OCI-LY7 (cell line): Measurements from ENCODE around the gene SPATA4. TPM values are rescaled to one million over a fixed set of nuclear protein-coding genes. Genes with fewer than 3 reads are reported as not detected.

ENCODE experiments used
- BruUV-seq: library from RNA; stranded (reverse); fragments of 400-500 nt; replicated peaks from 2 replicates; lab custom pipeline; 2021; lab: Mats Ljungman, UMichigan
- CTCF ChIA-PET: fragments of 300-600 bp; sonication (Branson Sonifier 250); formaldehyde crosslinking; loops from one replicate; lab custom pipeline; 2022; ENCODE audit warnings: antibody characterized with exemption; ENCODE audit not compliant: unreplicated experiment; lab: Charles Lee
- POLR2A ChIA-PET: fragments of 300-600 bp; sonication (Branson Sonifier 250); formaldehyde crosslinking; loops from one replicate; lab custom pipeline; 2022; ENCODE audit warnings: antibody characterized with exemption; lab: Charles Lee
- DNase-seq: peaks from one replicate; pipeline ENCODE4 v3.0.0-alpha.2; 2015; ENCODE audit warnings: low spot score
- H2AFZ ChIP-seq: fragments of 200-600 bp; sonication (generic), shearing (Covaris generic); 2 replicates; pipeline ENCODE4 v1.6.1; 2014; ENCODE audit warnings: mild to moderate bottlenecking, antibody characterized with exemption, low read length, moderate library complexity
- H3K27ac ChIP-seq: fragments of 200-600 bp; sonication (generic); 2 replicates; pipeline ENCODE4 v1.5.1; 2014; ENCODE audit warnings: mixed run types, low read depth, mild to moderate bottlenecking, moderate library complexity, low read length, inconsistent platforms; ENCODE audit not compliant: poor library complexity, severe bottlenecking
- H3K36me3 ChIP-seq: fragments of 200-600 bp; sonication (generic); 2 replicates; pipeline ENCODE4 v1.6.1; 2014; ENCODE audit warnings: mild to moderate bottlenecking, antibody characterized with exemption, low read length, moderate library complexity, mixed read lengths; ENCODE audit not compliant: insufficient read depth
- H3K4me1 ChIP-seq: fragments of 200-600 bp; sonication (generic); 2 replicates; pipeline ENCODE4 v1.5.1; 2014; ENCODE audit warnings: mild to moderate bottlenecking, low read length; ENCODE audit not compliant: insufficient read depth, poor library complexity, severe bottlenecking
- H3K4me2 ChIP-seq: fragments of 200-600 bp; sonication (generic); 2 replicates; pipeline ENCODE4 v1.6.1; 2014; ENCODE audit warnings: mild to moderate bottlenecking, low read length
- H3K4me3 ChIP-seq: fragments of 200-600 bp; sonication (generic); 2 replicates; pipeline ENCODE4 v1.5.1; 2014; ENCODE audit warnings: mild to moderate bottlenecking, low read depth, low read length; ENCODE audit not compliant: poor library complexity, severe bottlenecking
- H3K79me2 ChIP-seq: fragments of 200-600 bp; sonication (generic); 2 replicates; pipeline ENCODE4 v1.6.1; 2016; ENCODE audit warnings: low read depth, mild to moderate bottlenecking, low read length, moderate library complexity, mixed read lengths; ENCODE audit not compliant: insufficient read depth
- H3K9me2 ChIP-seq: fragments of 200-600 bp; sonication (generic); 2 replicates; pipeline ENCODE4 v1.6.1; 2016; ENCODE audit warnings: mild to moderate bottlenecking, low read length, mixed read lengths; ENCODE audit not compliant: insufficient read depth
- H3K9me3 ChIP-seq: fragments of 200-600 bp; sonication (generic); 2 replicates; pipeline ENCODE4 v1.6.1; 2014; ENCODE audit warnings: mild to moderate bottlenecking, mixed run types, low read length, mixed read lengths
- H4K20me1 ChIP-seq: fragments of 200-600 bp; sonication (generic); 2 replicates; pipeline ENCODE4 v1.6.1; 2014; ENCODE audit warnings: mild to moderate bottlenecking, antibody characterized with exemption, low read length, moderate library complexity, mixed read lengths; ENCODE audit not compliant: insufficient read depth
- CTCF ChIP-seq: fragments of 200-600 bp; sonication (generic); conservative IDR thresholded peaks from 2 replicates; pipeline ENCODE4 v1.5.1; 2014; ENCODE audit warnings: mild to moderate bottlenecking, antibody characterized with exemption, low read length, moderate library complexity, mixed read lengths
- EZH2phosphoT487 ChIP-seq: fragments of 200-600 bp; sonication (generic); IDR thresholded peaks from 2 replicates; pipeline ENCODE4 v1.6.1; 2018; ENCODE audit warnings: low read depth, borderline replicate concordance, mild to moderate bottlenecking, mixed run types, antibody characterized with exemption, low read length, moderate library complexity, mixed read lengths
- intact Hi-C: fragments of 100-400 bp; cut with micrococcal nuclease; formaldehyde crosslinking; loops from one replicate; pipeline ENCODE4 v1.10.0; 2022; ENCODE audit not compliant: unreplicated experiment
- total RNA-seq, 2 experiments: library from RNA; depleted of rRNA in 1 of 2; stranded (reverse); fragments of >200 nt in 1 of 2; shearing (Covaris generic) in 1 of 2; gene quantifications; 2 replicates each; pipeline ENCODE4 v1.2.3, GENCODE V29; 2014 to 2022

SPATA4 gene
- total RNA-seq, 2 experiments from 2014 or later, result not detected

- no peaks in the 10 kb centered on the region for H4K20me1 ChIP-seq
- H3K79me2 ChIP-seq, result no peaks in the 10 kb centered on the region
- no peaks in the 10 kb centered on the region for H3K9me2 ChIP-seq
- H3K4me1 ChIP-seq, result no peaks in the 10 kb centered on the region
- POLR2A ChIA-PET, result interaction anchor here (0.6 to 2.0 kb wide), 2 partner anchors 20 to 44 kb away, joined by 3 to 4 read pairs; no protein-coding TSS in a partner anchor
- H2AFZ ChIP-seq, result no peak overlapping the region
- CTCF ChIA-PET, result no interaction called here
- H3K4me3 ChIP-seq, result no peak overlapping the region
- H3K27ac ChIP-seq, result no peak overlapping the region
- DNase-seq, result no peak
- TF ChIP-seq EZH2phosphoT487 (no peak), CTCF (no peak)
- no peak overlapping the region for H3K4me2 ChIP-seq
- H3K9me3 ChIP-seq, result no peaks in the 10 kb centered on the region
- no peaks in the 10 kb centered on the region for H3K36me3 ChIP-seq
- no TSS peak for BruUV-seq
- intact Hi-C loops, result no loop called here
Observed at GRCh38 chr4:176163041-176163440, 32.3 kb downstream of the SPATA4 start.

- Histone ChIP-seq H3K4me2 (no peak overlapping the region), H3K4me1 (no peaks in the 10 kb centered on the region), H2AFZ (no peak overlapping the region), H3K36me3 (no peaks in the 10 kb centered on the region), H3K9me3 (no peaks in the 10 kb centered on the region), H4K20me1 (no peaks in the 10 kb centered on the region), H3K4me3 (no peak overlapping the region), H3K79me2 (no peaks in the 10 kb centered on the region), H3K27ac (no peak overlapping the region), H3K9me2 (no peaks in the 10 kb centered on the region)
- intact Hi-C loops, result no loop called here
- TF ChIP-seq CTCF (no peak), EZH2phosphoT487 (no peak)
- DNase-seq, result no peak
- BruUV-seq, result no TSS peak
- ChIA-PET POLR2A (no interaction called here), CTCF (no interaction called here)
Observed at GRCh38 chr4:176156656-176157055, 38.7 kb downstream of the SPATA4 start.

GRCh38 chr4:176153124-176153523, 42.3 kb downstream of the SPATA4 start:
- Histone ChIP-seq H3K79me2 (no peaks in the 10 kb centered on the region), H3K4me1 (peaks cover 5% of the 10 kb centered on the region), H3K36me3 (no peaks in the 10 kb centered on the region), H3K9me2 (no peaks in the 10 kb centered on the region), H2AFZ (no peak overlapping the region), H3K9me3 (no peaks in the 10 kb centered on the region), H3K4me2 (no peak overlapping the region), H3K27ac (no peak overlapping the region), H4K20me1 (no peaks in the 10 kb centered on the region), H3K4me3 (no peak overlapping the region)
- no TSS peak for BruUV-seq
- POLR2A ChIA-PET, result interaction anchor here (0.6 to 1.5 kb wide), 4 partner anchors 9 to 101 kb away, joined by 3 to 4 read pairs (median 4); no protein-coding TSS in a partner anchor
- intact Hi-C loops, result no loop called here
- TF ChIP-seq CTCF, result no peak
- TF ChIP-seq EZH2phosphoT487, result no peak
- DNase-seq, result no peak
- CTCF ChIA-PET, result no interaction called here
